Measurements from ENCODE around the gene ETHE1.

DNA sequence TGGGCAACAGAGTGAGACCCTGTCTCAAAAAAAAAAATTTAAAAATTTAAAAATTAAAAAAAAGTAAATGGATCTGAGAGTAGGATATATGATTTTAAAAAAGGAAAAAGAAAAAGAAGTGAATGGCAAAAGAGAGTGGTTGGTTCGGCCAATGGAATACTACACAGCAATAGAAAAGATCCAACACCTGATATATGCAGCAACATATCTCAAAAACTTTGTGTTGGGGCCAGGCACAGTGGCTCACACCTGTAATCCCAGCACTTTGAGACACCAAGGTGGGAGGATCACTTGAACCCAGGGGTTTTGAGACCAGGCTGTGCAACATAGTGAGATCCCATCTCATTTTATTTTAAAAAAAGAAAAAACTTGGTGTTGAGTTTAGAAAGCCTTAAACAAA, 60.2 kb downstream of the ETHE1 start:
- TF ChIP-seq POLR2A (IDR thresholded peaks at IDR 0.05; ENCODE audit: low read length) = no peak
- no peak for TF ChIP-seq GATA1 (IDR thresholded peaks at IDR 0.05; ENCODE audit: low read depth, low read length)
